Umbilical cord (tissue), 2 donors: ENCODE data around the gene OASL. TPM values are rescaled to one million over a fixed set of nuclear protein-coding genes. Genes with fewer than 3 reads are reported as not detected.
"Not testable (repeated sequence)": the region's sequence is repeated elsewhere in the genome, so short reads cannot be mapped to it uniquely, and the experiment has no call there.

Experiments
- DNase-seq: peaks from one replicate; pipeline ENCODE4 v3.0.0-alpha.2; 2015; ENCODE audit warnings: low spot score
- total RNA-seq: library from RNA; depleted of rRNA; stranded (reverse); fragments of >200 nt; gene quantifications from one replicate; pipeline ENCODE4 v1.2.3, GENCODE V29; 2014; ENCODE audit warnings: low replicate concordance; ENCODE audit not compliant: insufficient read depth

Gene OASL, protein sequence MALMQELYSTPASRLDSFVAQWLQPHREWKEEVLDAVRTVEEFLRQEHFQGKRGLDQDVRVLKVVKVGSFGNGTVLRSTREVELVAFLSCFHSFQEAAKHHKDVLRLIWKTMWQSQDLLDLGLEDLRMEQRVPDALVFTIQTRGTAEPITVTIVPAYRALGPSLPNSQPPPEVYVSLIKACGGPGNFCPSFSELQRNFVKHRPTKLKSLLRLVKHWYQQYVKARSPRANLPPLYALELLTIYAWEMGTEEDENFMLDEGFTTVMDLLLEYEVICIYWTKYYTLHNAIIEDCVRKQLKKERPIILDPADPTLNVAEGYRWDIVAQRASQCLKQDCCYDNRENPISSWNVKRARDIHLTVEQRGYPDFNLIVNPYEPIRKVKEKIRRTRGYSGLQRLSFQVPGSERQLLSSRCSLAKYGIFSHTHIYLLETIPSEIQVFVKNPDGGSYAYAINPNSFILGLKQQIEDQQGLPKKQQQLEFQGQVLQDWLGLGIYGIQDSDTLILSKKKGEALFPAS
- 1.2 TPM for total RNA-seq

DNA sequence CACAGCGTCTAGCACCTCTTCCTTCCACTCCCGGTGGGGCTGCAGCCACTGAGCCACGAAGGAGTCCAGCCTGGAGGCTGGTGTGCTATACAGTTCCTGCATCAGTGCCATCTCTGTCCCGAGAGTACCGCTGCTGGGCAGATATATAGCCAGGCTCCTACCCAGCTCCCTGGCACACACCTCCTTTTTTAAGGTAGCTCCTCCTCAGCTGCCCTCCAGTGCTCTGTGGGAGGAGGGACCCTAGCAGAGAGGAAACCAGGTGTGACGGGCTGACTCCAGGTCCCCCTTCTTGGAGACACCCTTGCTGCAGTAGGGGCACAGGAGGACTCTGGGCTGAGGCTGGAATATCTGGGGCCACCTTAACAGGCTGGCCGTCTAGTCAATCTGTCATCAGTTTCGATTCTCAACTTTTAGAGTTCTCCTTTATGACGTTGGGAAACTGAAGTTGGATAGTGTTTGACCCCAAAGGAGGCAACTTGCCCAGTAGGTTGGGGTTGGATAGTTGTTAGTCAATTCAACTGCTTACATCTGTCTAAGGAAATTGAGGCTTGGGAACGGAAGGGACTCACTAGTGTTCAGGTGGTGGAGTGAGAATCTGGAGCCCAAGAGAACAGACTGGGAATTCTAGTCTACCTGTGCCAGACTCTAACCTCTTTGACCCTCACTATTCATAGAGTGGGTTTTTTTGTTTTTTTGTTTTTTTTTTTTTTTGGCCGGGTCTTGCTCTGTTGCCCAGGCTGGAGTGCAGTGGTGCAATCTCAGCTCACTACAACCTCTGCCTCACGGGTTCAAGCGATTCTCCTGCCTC is at the start of gene OASL:
OASL (minus strand) TSS at position 386 of the 808 bp plus-strand sequence; CDS start at position 111, 275 bp downstream.
- DNase-seq, result peak; percentile 19

- DNase-seq, result no peak
These were observed 49.1 kb upstream of the OASL start for GRCh38 chr12:121088195-121088585.

DNA sequence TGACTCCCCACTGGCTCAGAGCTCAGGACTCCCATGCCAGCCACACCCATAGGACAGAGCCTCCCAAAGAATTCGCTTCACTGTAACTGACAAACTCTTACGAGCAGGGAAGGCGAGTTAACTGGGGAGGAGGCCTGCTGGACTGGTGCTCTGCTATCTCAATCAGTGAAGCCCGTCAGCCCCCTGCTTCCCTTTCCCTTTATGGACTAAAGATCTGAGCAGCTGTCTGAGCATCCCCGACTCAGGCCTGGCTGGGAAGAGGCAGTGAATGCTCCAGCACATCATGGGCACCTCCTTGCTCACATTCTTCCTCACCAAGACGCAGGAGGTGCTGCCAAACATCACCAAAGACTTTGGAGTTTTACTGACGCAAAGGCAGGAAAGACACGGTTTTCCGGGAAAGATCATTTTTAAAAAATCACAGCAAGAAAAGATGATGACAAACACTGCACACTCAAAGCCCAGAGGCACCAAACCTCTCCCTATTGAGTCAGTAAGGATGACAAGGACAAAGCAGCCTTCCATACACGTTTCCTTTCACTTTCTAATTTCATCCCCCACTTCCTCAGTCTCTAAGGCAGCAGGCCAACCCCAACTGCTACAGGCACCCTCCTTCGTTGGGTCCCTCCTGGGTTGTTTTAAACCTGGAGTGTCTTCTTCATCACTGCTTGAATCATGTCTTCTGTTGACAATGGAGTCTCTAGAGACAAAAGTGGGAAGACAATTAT is 48.6 kb upstream of the OASL start:
- no peak for DNase-seq

- DNase-seq, result no peak
These were observed 47.8 kb upstream of the OASL start for GRCh38 chr12:121086781-121087295.

DNA sequence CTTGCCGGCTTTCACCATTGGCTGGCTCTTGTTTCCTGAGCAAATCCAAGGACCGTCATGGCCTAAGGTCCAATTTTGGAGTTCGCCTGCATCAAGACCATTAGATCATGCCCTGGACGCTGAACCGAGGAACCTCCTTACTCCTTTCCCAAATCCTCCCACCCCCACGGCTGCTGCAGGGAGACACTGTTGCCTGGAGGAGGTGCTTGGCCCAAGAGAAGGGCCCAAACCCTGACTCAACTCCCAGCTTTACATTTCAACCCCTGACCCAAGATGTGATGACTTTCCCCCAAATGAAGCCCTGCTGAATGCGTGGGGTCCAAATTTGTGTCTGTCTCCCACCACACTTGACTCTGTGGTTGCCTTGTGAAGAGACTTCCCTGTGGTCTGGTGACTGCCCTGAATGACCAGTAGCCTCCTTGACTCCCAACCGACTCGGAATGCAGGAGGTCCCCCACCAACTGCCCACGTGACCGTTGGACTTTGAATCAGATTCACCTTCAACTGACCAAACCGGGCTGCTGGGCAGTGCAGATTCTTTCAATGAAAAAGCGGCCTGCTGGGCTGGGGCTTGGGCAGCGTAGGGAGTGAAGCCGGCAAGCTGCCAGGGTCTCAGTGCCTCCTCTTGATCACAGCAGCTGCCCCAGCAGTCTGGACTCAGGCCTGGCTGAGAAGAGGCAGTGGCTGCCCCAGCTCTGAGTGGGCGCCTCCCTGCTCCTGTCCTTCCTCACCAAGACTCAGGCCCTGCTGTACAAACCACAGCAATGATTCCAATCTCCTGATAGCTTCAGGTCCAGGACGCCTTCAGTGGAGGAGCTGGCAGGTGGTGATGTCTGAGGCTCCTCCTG is 46.7 kb upstream of the OASL start:
- no peak for DNase-seq

DNA sequence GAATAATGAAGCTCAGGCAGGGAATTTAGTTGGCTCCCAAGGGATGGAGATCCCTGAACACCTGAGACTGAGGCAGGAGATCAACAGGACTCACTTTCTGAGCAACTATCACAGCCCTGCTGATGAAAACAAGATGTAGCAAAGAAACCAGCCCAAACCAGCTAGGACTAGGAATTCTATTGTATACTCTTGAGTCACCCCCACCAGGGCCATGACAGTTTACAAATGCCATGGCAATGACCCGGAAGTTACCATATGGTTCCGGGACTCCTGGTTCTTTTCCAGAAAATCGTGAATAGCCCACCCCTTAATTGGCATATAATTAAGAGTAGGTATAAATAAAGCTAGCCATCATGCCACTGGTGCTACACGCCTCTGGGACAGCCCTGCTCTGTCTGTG is 46.0 kb upstream of the OASL start:
- DNase-seq, result no peak

- DNase-seq, result no peak
These were observed 45.2 kb upstream of the OASL start for GRCh38 chr12:121084229-121084628.

DNA sequence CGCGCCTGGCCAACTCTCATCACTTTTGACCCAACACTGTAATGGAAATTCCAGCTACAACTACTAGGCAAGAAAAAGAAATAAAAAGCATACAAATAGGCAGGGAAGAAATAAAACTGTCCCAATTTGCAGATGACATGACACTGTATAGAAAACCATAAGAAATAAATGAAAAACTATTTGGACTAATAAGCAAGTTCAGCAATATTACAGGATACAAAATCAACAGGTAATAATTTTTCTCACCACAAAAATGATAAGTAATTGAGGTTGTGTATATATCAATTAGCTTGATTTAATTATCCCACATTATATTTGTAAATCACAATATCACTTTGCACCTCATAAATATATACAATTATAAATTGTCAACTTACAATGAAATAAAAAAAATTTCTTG is 41.9 kb upstream of the OASL start:
- DNase-seq, result no peak

GRCh38 chr12:121079736-121080272 is 40.8 kb upstream of the OASL start:
- no peak for DNase-seq

DNA sequence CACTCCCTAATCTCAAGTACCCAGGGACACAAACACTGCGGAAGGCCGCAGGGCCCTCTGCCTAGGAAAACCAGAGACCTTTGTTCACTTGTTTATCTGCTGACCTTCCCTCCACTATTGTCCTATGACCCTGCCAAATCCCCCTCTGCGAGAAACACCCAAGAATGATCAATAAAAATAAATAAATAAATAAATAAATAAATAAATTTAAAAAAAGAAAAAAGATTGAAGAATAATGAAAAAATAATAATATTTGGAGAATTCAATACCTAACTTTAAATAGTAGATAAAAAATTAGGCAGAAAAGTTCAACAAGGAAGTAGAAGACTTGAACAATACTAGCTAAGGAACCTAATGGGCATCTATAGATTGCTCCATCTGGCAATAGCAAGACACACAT is 38.4 kb upstream of the OASL start:
- not testable (repeated sequence) for DNase-seq

DNA sequence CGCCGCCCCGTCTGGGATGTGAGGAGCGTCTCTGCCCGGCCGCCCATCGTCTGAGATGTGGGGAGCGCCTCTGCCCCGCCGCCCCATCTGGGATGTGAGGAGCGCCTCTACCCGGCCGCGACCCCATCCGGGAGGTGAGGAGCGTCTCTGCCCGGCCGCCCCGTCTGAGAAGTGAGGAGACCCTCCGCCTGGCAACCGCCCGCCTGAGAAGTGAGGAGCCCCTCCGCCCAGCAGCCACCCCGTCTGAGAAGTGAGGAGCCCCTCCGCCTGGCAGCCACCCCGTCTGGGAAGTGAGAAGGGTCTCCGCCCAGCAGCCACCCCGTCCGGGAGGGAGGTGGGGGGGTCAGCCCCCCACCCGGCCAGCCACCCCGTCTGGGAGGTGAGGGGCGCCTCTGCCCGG is 36.9 kb upstream of the OASL start:
- DNase-seq, result not testable (repeated sequence)

DNA sequence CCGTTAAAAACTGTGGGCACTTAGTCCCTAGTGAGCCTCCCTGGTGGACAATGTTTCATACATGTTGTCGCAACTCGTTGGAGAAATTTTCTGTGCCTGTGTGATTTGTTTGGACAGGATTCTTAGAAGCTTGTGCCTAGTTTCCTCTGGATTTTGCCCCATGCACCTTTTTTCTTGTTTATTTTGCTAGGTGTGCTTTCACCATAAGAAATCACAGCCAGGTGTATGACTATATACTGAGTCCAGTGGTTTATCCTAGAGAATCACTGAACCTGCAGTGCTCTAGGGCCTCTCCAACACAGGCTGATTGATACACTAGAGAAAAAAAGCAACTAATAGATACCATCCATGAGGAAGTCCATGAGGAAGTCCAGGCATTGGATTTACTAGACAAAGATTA is 33.1 kb upstream of the OASL start:
- no peak for DNase-seq

DNA sequence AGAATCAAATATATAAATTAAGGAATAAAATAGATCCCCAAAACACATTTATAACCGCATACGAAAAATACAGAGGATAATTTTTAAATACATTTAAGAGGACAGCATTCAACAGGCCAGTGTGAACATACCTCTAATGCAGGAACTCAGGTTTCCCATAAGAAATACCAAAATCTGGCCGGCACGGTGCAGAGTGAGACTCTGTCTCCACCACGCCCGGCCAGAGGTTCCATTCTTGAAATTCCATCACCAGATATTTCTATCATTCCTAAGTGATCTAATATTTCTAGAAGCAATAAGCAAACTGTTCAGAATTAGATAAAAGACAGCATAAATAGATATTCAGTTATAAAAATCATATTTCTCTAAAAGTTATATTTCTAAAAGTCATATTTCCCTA is 30.2 kb upstream of the OASL start:
- DNase-seq, result no peak

DNA sequence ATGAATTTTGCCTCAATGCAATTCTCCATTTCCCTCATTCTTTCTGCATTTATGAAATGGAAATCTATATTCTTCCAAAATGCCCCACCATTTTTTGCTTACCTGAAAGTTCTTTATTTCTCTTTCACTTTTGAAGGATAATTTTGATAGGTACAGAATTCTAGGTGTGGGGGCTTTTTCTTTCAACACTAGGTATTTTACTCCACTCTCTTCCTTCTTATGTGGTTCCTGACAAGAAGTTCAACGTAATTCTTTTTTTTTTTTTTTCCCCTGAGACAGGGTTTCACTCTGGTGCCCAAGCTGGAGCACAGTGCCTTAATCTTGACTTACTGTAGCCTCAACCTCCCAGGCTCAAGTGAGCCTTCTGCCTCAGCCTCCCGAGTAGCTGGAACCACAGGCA is 26.3 kb upstream of the OASL start:
- DNase-seq, result no peak

GRCh38 chr12:121064586-121064985 is 25.5 kb upstream of the OASL start:
- DNase-seq, result not testable (repeated sequence)

DNA sequence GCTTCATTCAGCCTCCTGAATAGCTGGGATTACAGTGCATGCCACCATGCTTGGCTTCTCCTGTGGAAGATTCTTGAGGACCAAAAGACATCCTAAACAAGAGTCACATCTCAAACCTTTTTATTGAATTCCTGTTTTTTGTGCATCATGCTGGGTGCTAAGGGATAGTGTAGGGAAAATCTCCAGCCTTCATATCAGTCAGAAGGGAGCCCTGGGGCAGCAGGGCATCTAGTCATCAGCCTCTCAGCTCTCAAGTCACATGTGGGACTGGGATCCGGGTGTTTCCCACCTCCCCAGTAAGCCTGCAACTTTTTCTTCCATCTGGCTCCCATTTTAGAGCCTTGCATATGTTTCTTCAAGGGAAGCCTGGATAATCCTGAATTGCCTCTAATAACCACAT is 25.1 kb upstream of the OASL start:
- no peak for DNase-seq

GRCh38 chr12:121062391-121063045 is 23.5 kb upstream of the OASL start:
- DNase-seq, result no peak

- DNase-seq, result no peak
These were observed 22.8 kb upstream of the OASL start for GRCh38 chr12:121061831-121062230.

DNA sequence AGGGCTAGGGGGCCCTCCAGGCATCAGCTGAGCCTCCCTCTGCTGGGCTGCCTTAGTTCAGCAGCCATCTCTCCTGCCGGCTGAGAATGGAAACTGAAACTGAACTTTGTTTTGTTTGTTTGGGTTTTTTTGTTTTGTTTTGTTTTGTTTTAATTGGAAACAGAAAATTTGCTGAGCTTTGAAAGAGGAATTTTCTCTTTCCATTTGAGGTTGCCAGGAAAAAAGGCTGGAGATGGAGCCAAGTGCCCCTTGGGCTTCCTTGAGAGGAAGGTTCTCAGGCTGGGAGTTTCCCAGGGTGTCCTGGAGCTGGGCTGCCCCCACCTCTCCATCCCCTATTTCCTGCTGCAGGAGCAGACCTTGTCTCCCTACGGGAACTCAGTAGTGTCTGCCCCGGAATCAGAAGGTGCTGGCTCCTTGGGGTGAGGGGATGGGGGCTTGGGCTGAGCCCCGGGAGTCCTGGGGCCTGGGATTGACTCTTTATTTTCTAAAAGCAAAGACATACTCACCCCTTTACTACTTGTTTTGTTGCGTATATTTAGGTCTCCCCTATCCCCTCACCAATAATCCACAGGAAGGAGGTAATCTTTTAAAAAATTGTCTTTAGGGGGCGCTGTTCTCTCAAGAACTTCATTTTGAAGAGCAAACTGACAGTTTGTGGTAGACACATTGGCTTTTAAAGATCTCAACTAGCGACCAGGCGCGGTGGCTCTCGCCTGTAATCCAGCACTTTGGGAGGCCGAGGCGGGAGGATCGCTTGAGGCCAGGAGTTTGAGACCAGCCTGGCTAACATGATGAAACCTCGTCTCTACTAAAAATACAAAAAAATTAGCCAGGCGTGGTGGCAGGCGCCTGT is 21.3 kb upstream of the OASL start:
- DNase-seq, result peak; percentile 13
